SK-N-DZ (cell line): ENCODE data around the gene CD48.
"Not testable (repeated sequence)": the region's sequence is repeated elsewhere in the genome, so short reads cannot be mapped to it uniquely, and the experiment has no call there.

ENCODE experiments used
- DNase-seq: peaks from one replicate; pipeline ENCODE4 v3.0.0-alpha.2; 2015; ENCODE audit warnings: low spot score

CD48 gene

DNA sequence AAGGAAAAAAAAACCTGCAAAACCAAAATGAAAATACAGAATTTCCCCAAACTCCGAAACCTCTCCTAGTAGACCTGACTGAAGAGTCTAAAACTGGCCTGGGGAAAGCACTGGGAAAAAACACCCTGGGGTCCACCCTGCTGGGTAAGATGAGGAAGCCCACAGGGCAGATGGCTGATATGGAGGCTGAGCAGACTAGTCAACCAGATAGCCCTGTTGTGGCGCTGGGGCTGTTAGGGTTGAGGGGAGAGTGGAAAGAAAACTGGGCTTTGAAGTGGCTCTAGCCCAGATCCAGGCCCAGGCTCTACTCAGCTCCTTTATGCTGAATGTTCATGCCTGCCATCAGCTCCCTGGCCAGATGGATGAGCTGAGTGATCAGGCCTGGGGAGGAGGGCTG, 58.0 kb downstream of the CD48 start:
- DNase-seq = no peak

DNA sequence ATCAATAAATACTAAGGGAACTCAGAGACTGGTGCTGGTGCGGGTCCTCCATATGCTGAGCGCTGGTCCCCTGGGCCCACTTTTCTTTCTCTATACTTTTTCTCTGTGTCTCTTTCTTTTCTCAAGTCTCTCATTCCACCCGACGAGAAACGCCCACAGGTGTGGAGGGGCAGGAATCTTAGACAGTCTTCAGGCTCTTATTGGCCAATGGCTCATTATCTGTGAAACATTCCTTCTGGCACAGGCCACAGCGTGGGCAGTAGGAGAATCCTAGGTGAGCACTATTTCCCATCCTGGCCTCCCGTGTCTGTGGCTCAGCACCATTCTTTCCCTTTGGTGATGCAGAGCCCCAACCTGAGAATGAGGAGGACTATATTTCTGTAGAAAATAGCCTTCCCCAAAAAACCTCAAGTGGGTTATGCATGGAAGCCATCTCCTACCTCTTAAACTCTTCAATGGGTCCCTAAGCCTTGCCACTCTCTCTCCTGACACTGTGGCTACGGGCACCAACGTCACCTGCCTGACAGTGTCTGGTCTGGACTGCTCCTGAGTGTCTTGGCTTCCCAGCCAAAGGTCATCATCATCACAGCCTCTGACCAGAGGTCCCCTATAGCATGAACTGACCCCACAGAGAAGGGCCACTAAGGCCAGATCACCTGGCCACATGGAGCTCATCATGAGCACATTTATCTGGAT, 58.5 kb downstream of the CD48 start:
- DNase-seq = no peak

DNA sequence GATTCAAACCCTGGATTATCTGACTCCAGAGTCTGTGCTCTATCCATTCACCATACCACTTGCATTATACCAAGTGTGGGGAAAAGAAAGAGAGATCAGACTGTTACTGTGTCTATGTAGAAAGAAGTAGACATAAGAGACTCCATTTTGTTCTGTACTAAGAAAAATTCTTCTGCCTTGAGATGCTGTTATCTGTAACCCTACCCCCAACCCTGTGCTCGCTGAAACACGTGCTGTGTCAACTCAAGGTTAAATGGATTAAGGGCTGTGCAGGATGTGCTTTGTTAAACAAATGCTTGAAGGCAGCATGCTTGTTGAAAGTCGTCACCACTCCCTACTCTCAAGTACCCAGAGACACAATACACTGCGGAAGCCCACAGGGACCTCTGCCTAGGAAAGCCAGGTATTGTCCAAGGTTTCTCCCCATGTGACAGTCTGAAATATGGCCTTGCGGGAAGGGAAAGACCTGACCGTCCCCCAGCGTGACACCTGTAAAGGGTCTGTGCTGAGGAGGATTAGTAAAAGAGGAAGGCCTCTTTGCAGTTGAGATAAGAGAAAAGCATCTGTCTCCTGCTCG, 59.5 kb downstream of the CD48 start:
- DNase-seq = not testable (repeated sequence)

DNA sequence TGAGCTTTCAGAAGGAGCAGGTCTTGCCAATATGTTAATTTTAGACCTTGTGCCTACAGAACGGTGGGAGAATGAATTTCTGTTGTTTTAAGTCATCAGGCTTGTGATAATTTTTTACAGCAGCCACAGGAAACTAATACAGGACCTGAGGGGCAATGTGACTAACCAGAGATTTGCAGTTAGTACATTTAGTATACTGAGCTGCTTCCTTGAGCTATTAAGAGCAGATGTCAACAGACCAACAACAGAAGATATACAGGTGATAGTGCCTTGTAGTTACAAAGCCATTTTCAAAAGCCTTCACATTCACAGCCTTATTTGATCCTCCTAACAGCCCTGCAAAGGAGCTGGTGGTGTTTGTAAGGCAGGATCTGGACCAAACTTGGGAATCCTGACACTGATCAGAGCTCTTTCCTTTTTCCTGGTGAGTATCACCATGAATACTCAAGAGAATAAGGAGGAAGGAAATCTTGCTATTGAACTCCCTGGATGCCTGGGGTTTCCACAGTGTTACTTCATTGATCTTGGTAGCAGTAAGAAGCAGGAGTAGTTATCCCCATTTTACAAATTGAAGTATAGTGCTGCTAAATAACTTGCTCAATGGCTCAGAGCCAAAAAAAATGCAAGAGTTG, 60.1 kb downstream of the CD48 start:
- DNase-seq = no peak

DNA sequence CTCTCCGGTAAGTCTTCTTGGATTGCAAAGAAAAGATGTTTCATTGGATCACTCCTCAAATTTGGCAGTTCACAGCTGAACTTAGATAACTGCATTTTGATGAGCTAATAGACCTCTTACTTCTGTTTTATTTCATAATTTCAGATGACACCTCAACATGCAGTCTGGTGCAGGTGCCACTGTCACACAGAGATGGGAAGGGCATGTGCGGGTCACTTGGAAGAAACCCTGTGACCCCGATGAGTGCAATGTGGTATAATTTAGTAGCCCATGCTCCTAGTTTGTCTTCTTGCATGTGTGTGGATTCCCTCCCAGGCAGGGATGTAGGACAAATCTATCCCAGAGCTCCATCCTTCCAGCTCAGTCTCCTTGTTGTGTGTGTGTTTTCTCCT, 64.3 kb downstream of the CD48 start:
- DNase-seq = no peak

DNA sequence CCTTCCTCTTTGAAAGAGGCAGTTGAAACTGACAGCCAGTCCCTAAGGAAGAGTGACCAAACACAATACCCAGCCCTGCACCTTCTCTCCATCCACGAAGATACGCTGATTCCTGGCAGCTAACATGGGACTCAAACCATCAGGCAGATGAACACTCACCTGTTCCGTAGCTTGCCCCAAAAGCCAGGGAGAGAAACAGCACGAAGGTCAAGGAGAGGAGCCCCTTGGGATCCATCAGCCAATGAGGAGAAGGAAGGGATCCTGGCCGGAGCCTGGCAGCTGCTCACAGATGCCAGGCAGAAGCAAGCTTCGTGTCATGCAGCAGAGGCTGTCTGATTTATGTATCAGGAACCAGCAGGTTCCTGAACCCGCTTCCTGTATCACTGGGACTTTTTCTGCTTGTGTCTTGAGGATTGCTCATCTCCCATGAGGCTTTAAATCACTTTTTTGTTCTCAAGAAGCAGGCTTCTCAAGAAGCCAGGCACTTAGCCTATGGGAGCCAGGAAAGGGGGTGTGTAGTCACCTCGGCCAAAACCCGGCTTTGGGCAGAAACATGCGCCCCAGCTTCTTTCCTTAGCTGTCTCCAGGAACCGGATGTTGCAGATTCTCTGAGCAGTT, 64.8 kb downstream of the CD48 start, which contains the start of gene SLAMF1:
Gene SLAMF1 (minus strand): TSS at position 334 of the 618 bp plus-strand sequence. CDS start 99 bp downstream, at position 235.
- DNase-seq = no peak

DNA sequence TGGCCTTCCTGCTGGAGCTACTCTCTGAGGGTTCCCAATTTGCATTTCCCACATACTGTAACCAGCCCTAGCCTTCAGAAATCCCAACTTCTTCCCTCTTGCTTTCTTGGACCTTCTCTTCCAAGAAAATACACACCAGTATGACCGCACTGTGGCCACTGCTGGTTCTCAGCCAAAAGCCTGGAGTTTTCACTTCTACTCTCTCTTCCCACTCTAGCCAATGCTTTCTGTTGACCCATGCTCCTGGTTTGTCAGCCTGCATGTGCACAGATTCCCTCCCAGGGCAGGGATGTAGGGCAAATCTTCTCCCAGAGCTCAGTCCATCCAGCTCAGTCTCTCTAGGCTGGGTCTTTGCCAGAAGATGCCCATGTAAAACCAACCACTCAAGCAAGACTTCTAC, 65.4 kb downstream of the CD48 start:
- no peak for DNase-seq

DNA sequence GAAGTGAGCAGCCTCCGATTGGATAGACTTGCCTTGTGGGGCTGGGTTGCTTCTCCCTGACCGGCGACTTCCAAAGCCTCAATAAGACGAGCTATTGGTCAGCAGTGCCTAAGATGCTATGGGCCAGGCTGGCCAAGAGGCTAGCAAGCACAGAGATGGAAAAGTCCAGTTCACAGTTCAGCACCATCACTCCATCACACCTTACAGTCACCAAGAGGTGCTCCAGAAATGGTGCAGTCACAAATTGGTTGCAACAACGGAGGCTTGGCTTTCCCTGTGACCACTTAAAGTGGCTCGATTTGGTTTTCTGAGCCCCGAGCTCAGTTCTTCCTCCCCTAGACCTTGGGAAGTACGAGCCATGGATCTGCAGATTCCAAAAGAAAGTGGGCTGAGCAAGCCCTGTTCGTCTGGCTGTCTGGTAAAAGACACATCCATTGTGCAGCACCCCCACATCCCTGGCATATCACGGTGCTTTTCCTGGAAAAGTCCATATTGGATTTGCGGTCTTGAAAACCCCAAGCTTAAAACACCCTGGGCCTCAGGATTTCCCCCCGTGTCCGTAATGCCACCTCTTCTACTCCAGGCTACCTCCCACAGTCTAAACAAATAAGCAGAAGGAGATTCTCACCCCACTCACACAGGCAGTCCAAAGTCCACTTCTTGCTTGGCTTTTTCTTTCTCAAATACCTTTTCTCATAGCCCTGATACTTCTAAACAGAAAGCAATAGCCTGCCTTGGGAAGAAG, 66.1 kb downstream of the CD48 start:
- DNase-seq = no peak

DNA sequence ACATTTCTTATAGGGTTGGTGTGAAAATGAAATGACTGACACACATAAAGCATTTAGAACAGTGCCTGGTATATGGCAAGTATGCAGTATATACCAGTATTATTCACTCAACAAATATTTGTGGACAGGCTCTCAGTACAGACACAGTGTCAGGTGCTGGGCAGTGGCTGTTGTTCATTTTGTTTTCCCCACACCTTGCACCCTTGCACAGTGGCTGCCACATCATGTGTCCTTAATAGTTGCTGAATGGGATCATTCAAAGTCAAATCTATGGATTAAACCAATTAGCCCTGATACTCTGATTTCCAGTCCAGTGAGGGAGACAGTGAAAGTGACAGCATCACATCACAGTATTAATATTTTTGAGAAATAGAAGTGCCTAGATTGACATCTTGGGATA, 67.2 kb downstream of the CD48 start:
- DNase-seq = no peak

DNA sequence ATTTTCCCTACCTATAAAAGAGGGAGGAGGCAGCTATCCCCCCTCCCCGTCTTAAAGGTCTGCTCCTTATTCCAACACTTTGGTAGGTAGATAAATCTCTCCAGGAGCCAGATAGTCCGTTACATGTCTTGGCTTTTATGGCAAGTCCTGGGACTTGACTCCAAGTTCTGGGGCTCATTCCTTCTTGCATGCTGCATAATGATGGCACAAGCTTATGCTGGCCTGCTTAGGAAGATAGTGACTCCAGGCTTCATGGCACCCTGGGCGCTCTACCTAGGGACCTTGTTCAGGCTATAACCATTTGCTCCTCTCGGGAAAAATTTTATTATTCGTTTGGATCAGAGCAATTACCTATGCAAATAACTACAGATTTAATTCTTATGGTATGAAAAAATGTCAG, 68.5 kb downstream of the CD48 start:
- DNase-seq = no peak

DNA sequence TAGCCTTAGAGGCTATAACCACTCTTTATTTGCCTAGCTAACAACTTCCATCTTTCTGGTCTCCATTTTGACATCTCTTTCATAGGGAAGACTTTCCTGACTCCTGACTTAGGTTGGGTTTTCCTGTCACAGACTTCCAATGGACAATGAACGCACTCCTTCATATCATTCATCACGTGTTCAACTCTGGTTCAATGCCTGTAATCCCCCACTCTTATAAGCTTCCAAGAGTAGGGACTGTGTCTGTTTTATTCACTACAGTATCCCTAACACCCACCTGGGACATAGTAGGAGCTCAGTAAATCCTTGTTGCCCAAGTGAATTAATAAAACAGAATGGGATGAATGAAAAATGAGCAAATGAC, 69.4 kb downstream of the CD48 start:
- DNase-seq = no peak

DNA sequence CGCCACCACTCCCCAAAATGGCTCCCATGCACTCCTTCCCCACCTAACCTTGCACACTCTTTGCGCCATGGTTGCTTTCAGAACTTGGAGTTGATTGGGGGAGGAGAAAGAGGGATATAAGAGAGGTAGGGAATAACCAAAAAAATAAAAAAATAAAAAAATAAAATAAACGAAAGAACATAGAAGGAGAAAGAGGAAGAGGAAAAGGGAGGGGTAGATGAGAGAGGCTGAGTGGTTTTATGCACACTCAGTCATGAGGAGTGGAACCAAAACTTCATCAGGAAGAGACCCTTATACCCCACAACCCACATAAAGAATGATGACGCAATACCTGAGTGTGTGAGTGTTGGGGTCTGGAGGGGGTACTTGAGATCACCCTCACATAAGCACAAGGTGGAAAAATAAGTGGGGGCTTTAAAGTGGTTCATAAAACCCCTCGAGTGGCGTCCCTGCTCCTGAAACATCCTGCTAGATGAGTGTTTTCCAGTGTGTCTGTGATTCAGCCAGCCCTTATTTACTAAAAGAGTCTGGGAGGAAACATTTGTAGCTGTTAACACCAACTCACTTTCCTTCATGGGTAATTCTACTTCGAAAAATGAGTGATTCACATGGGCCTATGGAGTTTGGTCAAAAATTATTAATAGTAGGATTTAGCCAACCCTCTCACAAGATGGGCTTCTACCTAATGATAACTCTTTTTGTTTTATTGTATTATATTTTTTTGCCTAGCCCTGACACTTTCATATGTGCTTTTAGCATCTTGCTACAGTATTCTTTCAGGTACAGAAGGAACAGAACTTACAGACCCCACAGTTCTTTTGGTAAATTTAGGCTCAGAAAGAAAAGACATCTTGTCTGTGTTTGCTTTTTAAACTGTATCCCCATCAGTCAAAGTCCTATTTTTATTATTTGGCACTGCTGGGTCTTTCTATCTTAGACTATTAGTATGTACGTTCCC, 70.0 kb downstream of the CD48 start:
- DNase-seq = no peak

DNA sequence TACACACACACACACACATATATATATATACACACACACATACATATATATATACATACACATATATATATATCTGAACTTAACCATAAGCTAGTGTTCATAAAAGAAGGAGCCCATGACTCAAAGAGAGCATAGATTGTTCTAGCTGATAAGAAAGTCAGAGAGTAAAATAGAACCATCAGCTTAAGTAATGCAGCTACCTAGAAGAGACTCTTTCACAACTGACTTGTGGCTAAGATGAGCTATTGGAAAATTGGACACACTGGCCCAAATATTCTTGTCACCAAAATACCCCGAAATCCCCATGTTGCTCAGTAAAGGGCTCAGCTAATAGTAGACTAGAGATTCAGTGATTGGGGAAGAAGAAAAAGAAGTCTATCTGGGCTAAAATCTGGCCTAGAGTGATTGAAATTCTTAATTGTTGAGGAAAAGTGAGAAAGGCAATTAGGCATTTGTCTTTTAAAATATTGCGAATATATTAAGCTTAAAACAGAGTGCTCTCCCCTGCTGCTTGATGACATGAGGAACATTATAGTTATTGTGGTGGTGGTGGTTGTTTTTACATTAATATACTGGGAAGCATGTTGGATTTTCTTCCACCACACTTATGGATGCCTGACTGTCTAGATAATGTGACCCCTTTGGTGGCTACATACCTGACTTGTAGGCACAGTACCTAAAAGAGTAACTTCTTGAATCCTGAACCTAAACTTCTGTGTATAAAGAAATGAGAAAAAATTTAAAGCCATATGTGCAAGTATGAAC, 71.1 kb downstream of the CD48 start:
- DNase-seq = no peak

DNA sequence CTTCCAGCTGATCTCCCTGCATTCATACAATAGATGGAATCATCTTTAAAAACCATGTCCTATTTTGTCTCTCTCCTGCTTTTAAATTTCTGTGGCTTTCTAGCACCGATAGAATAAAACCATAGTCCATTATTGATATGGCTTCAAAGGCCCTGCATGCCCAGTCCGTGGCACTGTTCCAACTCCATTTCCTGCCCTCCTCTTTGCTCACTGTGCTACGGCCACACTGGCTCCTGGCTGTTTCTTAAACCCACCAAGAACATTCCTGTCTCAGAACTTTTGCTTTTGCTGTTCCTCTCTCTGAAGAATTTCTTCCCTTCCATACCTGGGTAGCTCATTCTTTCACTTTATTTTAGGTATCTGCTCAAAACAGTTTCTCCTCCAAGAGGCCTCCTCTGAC, 72.0 kb downstream of the CD48 start:
- DNase-seq = no peak

DNA sequence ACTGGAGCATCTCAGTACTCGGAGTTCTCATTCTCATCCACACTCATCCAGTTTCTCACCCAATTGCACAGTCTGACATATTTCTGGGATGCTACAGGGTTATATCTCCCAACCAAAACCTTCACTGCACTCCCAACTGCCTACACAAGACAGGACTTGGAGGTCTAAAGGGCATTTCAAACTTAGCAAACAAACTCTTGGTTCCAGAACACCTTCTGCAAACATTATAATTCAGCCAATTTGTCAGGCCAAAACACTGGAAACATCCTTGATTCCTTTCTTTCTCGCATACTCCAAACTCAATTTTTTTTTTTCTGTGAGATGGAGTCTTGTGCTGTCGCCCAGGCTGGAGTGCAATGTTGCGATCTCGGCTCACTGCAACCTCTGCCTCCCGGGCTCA, 72.7 kb downstream of the CD48 start:
- DNase-seq = no peak

DNA sequence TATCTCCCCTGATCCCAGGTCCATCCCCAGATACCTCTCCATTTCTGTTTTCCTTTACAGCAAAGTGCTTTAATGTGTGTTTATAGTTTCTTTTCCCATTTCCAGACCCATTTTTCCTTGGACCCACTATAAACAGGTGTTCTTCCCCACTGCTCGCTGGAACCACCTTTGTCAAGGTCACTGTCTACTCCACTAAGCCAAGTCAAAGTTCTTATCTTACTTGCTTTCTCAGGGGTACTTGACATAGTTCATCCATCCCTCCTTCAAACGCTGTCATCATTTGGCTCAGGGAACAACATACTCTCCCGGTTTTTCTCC, 73.1 kb downstream of the CD48 start:
- DNase-seq = no peak

DNA sequence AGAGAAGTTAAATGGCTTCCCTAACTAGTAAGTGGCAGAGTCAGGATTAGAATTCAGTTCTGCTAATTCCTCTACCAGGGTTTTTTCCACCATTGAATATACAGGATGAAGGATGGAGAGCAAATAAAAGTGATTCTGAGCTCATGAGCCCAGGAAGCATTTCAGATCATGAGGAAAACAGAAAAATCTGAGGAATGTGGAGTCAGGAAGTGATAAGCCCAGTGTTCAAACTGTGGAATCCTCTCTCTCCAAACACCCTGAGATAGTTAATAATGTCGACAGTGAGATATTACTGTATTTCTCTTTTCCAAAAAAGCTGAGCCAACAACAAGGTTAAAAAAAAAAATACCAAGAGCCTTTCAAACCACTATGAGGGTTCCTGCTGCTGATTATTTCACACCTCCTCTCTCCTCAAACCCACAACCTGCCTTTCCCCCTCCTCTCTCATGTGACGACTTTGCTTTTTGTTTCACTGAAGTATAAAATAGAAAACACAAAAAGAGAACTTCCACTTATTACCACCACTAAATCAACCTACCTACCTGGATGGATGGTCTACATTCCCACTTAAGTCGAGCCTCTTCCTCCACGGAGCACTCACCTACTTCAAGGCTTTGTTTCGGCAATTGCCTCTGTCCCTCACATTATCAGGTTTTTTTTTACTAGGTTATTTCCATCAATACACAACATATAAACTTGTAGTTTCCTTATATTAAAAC, 73.6 kb downstream of the CD48 start:
- DNase-seq = no peak

DNA sequence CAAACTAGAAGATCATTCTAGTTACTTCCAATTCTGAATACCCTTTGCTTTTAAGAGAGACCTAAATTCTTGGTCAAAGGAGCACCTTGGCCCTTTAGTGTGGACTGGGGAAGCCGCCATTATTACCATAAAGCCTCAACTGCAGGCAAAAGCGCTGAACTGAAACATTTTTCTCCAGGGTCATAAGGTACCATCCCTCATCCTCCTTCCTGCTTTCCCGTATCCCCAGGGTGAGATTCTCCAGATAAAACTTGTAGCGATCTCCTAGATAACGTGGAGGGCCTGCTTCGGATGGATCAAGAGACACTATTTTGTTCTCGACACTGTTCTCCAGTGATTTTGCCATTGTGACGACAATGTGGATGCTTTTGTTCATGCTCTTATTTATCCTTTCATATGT, 74.6 kb downstream of the CD48 start:
- DNase-seq = no peak

DNA sequence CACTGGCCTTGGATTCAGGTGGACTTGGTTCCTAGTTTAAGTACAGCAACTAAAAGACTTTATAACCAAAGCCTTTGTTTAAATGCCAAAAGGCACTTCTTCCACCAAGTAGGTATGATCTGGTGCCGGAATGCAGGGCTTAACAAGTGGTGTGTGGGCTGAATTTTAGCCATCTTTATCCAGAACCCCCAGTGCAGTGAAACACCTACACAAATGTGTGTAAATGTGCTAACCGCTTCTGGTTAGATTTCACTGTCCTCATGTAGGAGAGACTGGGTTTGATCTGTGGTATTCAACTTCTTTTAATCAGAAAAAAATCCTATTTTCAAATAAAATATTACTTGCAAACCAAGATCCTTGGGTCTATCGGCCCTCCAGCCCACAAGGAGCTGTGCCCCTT, 75.1 kb downstream of the CD48 start:
- DNase-seq = no peak

DNA sequence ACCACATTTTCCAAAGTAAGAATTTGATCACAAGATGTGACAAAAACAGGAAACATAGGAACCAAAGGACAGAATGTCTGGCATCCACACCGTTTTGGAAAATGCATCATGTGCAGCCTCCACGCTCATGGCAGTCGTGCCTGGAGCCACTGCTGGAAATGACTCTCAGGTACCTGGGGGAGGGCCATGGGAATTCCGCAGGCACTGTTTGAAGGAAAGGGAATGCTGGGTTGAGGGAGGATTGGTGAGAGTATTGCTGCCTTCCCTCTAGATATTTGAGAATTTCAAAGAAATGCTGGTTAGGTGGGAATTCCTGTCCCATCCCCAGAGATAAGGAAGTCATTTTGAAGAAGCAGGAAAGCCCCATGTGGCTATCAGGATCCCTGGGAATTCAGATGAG, 75.5 kb downstream of the CD48 start:
- no peak for DNase-seq
